Keratinocyte (primary cell): Measurements from ENCODE around the gene PWWP2B. TPM values are rescaled to one million over a fixed set of nuclear protein-coding genes. Genes with fewer than 3 reads are reported as not detected.

Source experiments
- DNase-seq: peaks from one replicate; pipeline ENCODE4 v3.0.0-alpha.2; 2011; ENCODE audit warnings: low read depth, missing footprints, low spot score
- FAIRE-seq: peaks from 2 replicates; lab custom pipeline; 2011; peaks lifted over from hg19 to GRCh38; lab: Jason Lieb, UNC
- H2AFZ ChIP-seq: 2 replicates; pipeline ENCODE4 v1.6.0; 2012; ENCODE audit warnings: low read length, control low read depth, inconsistent platforms; ENCODE audit not compliant: control insufficient read depth
- H3K27ac ChIP-seq: 2 replicates; pipeline ENCODE4 v1.5.1; 2011; ENCODE audit warnings: low read length; ENCODE audit not compliant: control insufficient read depth, insufficient read depth
- H3K27me3 ChIP-seq: 3 replicates; pipeline ENCODE4 v1.6.0; 2011; ENCODE audit warnings: low read length; ENCODE audit not compliant: control insufficient read depth, insufficient read depth; ENCODE audit errors: extremely low read depth
- H3K36me3 ChIP-seq, 2 experiments: 2 replicates in 1 of 2; 3 replicates in 1 of 2; pipeline ENCODE4 v1.5.1; 2011; ENCODE audit warnings: low read length in 2 of 2, mild to moderate bottlenecking in 1 of 2; ENCODE audit not compliant: control insufficient read depth in 2 of 2, insufficient read depth in 2 of 2; ENCODE audit errors: extremely low read depth in 1 of 2
- H3K4me1 ChIP-seq: 3 replicates; pipeline ENCODE4 v1.5.1; 2011; ENCODE audit warnings: low read length; ENCODE audit not compliant: control insufficient read depth, insufficient read depth; ENCODE audit errors: extremely low read depth
- H3K4me2 ChIP-seq: 3 replicates; pipeline ENCODE4 v1.6.0; 2011; ENCODE audit warnings: low read depth, low read length; ENCODE audit not compliant: control insufficient read depth, insufficient read depth; ENCODE audit errors: extremely low read depth
- H3K4me3 ChIP-seq, 3 experiments: fragments of 200-600 bp in 1 of 3; sonication (generic) in 1 of 3; 2 replicates in 2 of 3; 3 replicates in 1 of 3; pipeline ENCODE4 v1.5.1; 2011 to 2016; ENCODE audit warnings: low read length in 3 of 3, mild to moderate bottlenecking in 3 of 3, control low read depth in 2 of 3, inconsistent platforms in 1 of 3, low read depth in 1 of 3, mixed read lengths in 1 of 3, mixed run types in 1 of 3, moderate library complexity in 1 of 3; ENCODE audit not compliant: control insufficient read depth in 2 of 3, insufficient read depth in 2 of 3; ENCODE audit errors: extremely low read depth in 1 of 3
- H3K79me2 ChIP-seq: 2 replicates; pipeline ENCODE4 v1.6.0; 2012; ENCODE audit warnings: low read length; ENCODE audit not compliant: control insufficient read depth, insufficient read depth
- H3K9ac ChIP-seq: 3 replicates; pipeline ENCODE4 v1.6.0; 2011; ENCODE audit warnings: low read length; ENCODE audit not compliant: control insufficient read depth, insufficient read depth; ENCODE audit errors: extremely low read depth
- H3K9me1 ChIP-seq: 3 replicates; pipeline ENCODE4 v1.6.0; 2011; ENCODE audit warnings: low read length; ENCODE audit not compliant: control insufficient read depth, insufficient read depth; ENCODE audit errors: extremely low read depth
- H3K9me3 ChIP-seq: 2 replicates; pipeline ENCODE4 v1.5.1; 2012; ENCODE audit warnings: low read depth, low read length; ENCODE audit not compliant: control insufficient read depth
- H4K20me1 ChIP-seq: 3 replicates; pipeline ENCODE4 v1.6.0; 2011; ENCODE audit warnings: low read length; ENCODE audit not compliant: control insufficient read depth, insufficient read depth; ENCODE audit errors: extremely low read depth
- CTCF ChIP-seq, 3 experiments: IDR thresholded peaks in 1 of 3; conservative IDR thresholded peaks in 1 of 3; optimal IDR thresholded peaks in 1 of 3; 2 replicates in 2 of 3; 3 replicates in 1 of 3; pipeline versions ENCODE3 to v1.5.1; 2011; ENCODE audit warnings: low read length in 3 of 3, mild to moderate bottlenecking in 3 of 3, moderate library complexity in 2 of 3, control low read depth in 1 of 3, inconsistent platforms in 1 of 3; ENCODE audit not compliant: insufficient read depth in 2 of 3; ENCODE audit errors: extremely low read depth in 1 of 3
- EZH2 ChIP-seq: IDR thresholded peaks from one replicate; pipeline ENCODE4 v1.6.1; 2012; ENCODE audit warnings: inconsistent platforms, mild to moderate bottlenecking, low read length, moderate library complexity
- dilution Hi-C: fragments of 300-500 bp; cut with MboI; formaldehyde crosslinking; loops from one replicate; pipeline ENCODE4 v1.7.0; 2020; ENCODE audit warnings: low sequenced_read_pairs; ENCODE audit not compliant: extremely low pct_ligation_motif_present
- polyA plus RNA-seq, 5 experiments: library from polyadenylated mRNA; depleted of rRNA in 3 of 5; stranded (reverse) in 3 of 5; stranded (forward) in 1 of 5; unstranded in 1 of 5; fragments of >200 nt; gene quantifications; 1 replicate in 1 of 5; 2 replicates in 3 of 5; 3 replicates in 1 of 5; pipeline versions ENCODE4 v1.2.1 to v1.2.3, GENCODE V29; 2011 to 2012; ENCODE audit warnings: missing spikeins in 2 of 5, low read depth in 1 of 5, low replicate concordance in 1 of 5

PWWP2B gene
- polyA plus RNA-seq, 1 donor (not counting 4 experiments of a cell fraction or from before 2014, with no cell fraction given) = 3.1 TPM

GRCh38 chr10:132373241-132373955 is 23.6 kb upstream of the PWWP2B start:
- no peak overlapping the region for H3K9ac ChIP-seq
- H3K79me2 ChIP-seq = no peaks in the 10 kb centered on the region
- no peak overlapping the region for H2AFZ ChIP-seq
- H3K4me3 ChIP-seq = no peak overlapping the region
- H4K20me1 ChIP-seq = no peaks in the 10 kb centered on the region
- peaks cover 10% of the 10 kb centered on the region for H3K27me3 ChIP-seq
- dilution Hi-C loops = no loop called here
- H3K27ac ChIP-seq = no peak overlapping the region
- no peaks in the 10 kb centered on the region for H3K9me1 ChIP-seq
- FAIRE-seq (no peak), DNase-seq (no peak)
- H3K9me3 ChIP-seq = no peaks in the 10 kb centered on the region
- no peaks in the 10 kb centered on the region for H3K4me1 ChIP-seq
- no peaks in the 10 kb centered on the region for H3K36me3 ChIP-seq
- TF ChIP-seq CTCF (optimal IDR thresholded peaks at IDR 0.05 in 1 of 3, IDR thresholded peaks at IDR 0.05 in 1 of 3, conservative IDR thresholded peaks at IDR 0.05 in 1 of 3; ENCODE audit: extremely low read depth in 1 of 3, insufficient read depth in 2 of 3, low read length in 3 of 3) (no peak), EZH2 (no peak)
- H3K4me2 ChIP-seq = no peak overlapping the region

- no peak overlapping the region for H2AFZ ChIP-seq
- H3K27me3 ChIP-seq = peaks cover 10% of the 10 kb centered on the region
- no peak overlapping the region for H3K4me3 ChIP-seq
- no peaks in the 10 kb centered on the region for H3K79me2 ChIP-seq
- no peak overlapping the region for H3K27ac ChIP-seq
- no peaks in the 10 kb centered on the region for H3K36me3 ChIP-seq
- no peak overlapping the region for H3K4me2 ChIP-seq
- no peak overlapping the region for H3K9ac ChIP-seq
- dilution Hi-C loops = no loop called here
- FAIRE-seq (no peak), DNase-seq (no peak)
- TF ChIP-seq EZH2 (no peak), CTCF (optimal IDR thresholded peaks at IDR 0.05 in 1 of 3, IDR thresholded peaks at IDR 0.05 in 1 of 3, conservative IDR thresholded peaks at IDR 0.05 in 1 of 3; ENCODE audit: extremely low read depth in 1 of 3, insufficient read depth in 2 of 3, low read length in 3 of 3) (no peak)
- no peaks in the 10 kb centered on the region for H3K9me1 ChIP-seq
- no peaks in the 10 kb centered on the region for H4K20me1 ChIP-seq
- no peaks in the 10 kb centered on the region for H3K4me1 ChIP-seq
- H3K9me3 ChIP-seq = no peaks in the 10 kb centered on the region
Observed at GRCh38 chr10:132374176-132374575, 22.8 kb upstream of the PWWP2B start.
